ENCODE data around the gene CCDC116. TPM values are rescaled to one million over a fixed set of nuclear protein-coding genes. Genes with fewer than 3 reads are reported as not detected.

Gene CCDC116
- total RNA-seq, 2 donors from 2014 or later = 0.46 to 0.84 TPM

DNA sequence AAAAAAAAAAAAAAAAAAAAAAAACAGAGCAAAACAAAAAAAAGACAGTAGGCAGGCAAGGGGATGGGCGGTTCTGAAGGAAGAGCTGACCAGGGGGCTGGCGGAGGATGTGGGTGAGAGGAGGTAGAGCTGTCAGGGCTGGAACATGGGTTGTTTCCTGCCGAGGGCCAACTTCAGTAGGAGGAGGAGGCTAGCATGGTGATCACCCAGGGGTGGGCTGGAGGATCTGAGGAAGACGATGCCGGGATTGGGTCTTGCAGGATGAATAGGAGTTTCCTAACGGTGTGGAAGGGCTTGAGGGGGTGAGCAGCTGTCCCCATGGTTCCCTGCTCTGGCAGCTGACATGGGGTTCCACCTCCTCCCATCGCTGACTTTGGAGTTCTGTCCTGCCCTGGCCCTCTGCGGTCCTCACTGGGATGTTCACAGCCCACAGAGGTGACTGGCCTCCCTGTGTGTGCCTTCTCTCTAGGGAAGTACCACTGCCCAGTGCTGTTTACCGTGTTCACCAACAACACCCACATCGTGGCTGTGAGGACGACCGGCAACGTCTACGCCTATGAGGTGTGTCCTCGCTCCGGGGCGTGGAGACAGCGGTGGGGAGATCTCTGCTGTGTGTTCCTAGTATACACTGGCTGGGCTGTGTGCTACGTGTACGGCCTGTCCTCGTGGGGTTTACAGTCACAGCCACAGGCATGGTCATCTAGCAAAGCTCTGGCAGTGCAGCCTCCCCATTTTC lies 48.4 kb downstream of the CCDC116 start:
- Histone ChIP-seq H3K9ac (ENCODE audit: extremely low read depth, low read length, poor library complexity, severe bottlenecking) (no peak overlapping the region), H3K4me3 (ENCODE audit: low read length) (no peak overlapping the region), H3K36me3 (ENCODE audit: control insufficient read depth, insufficient read depth, low read length) (peaks cover 18% of the 10 kb centered on the region), H3K27ac (ENCODE audit: low read depth, low read length) (no peak overlapping the region), H3K27me3 (ENCODE audit: control insufficient read depth, insufficient read depth, low read length, poor library complexity, severe bottlenecking) (no peaks in the 10 kb centered on the region), H3K9me3 (ENCODE audit: control insufficient read depth, low read length) (no peaks in the 10 kb centered on the region), H3K4me1 (ENCODE audit: control insufficient read depth, insufficient read depth, low read length) (no peaks in the 10 kb centered on the region)
- TF ChIP-seq, protein P1, sequence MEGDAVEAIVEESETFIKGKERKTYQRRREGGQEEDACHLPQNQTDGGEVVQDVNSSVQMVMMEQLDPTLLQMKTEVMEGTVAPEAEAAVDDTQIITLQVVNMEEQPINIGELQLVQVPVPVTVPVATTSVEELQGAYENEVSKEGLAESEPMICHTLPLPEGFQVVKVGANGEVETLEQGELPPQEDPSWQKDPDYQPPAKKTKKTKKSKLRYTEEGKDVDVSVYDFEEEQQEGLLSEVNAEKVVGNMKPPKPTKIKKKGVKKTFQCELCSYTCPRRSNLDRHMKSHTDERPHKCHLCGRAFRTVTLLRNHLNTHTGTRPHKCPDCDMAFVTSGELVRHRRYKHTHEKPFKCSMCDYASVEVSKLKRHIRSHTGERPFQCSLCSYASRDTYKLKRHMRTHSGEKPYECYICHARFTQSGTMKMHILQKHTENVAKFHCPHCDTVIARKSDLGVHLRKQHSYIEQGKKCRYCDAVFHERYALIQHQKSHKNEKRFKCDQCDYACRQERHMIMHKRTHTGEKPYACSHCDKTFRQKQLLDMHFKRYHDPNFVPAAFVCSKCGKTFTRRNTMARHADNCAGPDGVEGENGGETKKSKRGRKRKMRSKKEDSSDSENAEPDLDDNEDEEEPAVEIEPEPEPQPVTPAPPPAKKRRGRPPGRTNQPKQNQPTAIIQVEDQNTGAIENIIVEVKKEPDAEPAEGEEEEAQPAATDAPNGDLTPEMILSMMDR (conservative IDR thresholded peaks at IDR 0.05) = no peak
- Mint-ChIP-seq H3K9me3 (peaks cover 23% of the 10 kb centered on the region), H3K4me1 (no peaks in the 10 kb centered on the region), H3K27me3 (ENCODE audit: insufficient read depth) (no peaks in the 10 kb centered on the region), H3K27ac (no peak overlapping the region), H3K36me3 (ENCODE audit: low read depth) (peaks cover 54% of the 10 kb centered on the region), H3K4me3 (no peak overlapping the region)
- DNase-seq = peak; percentile 36
- 96% methylated on average over 16 to 21 of the region's 21 CpGs for WGBS, 2 experiments (ENCODE audit: insufficient coverage in 1 of 2, insufficient read length in 1 of 2)

DNA sequence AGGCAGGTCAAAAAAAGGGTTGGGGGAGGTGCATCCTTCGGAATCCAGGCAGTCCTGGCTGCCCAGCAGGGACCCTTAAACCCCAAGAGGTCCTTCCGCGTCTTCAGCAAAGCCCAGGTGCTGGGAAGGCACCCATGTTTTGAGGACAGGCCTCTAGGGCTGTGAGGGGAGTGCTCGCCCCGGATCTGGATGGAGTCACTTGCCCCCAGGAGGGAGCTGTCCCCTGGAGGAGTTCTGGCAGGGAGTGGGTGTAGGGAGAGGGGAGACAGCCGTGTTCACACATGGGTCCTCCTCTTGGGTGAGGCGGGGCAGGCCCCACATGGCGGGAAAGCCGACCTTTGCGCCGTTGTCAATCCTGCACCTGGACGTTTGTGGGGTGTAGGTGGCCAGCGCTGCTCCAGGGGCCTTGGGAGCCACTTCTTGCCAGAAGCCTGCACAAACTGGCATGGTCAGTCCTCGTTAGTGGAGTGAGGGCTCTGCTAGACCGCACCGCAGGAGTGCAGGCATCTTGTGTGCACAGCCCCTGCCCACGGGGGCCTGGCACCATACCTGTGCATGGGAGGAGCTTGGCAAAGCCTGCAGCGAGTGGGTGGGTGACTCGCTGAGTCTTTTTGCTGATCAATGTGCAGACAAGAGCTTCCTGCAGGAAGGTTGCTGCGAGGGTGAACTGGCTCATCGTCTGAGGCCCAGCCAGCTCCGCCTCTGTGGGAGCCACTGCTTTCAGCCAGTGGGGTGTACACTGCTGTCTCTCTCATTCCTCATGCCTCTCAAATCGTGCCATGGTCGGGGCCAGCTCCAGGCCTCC lies 49.2 kb downstream of the CCDC116 start:
- Histone ChIP-seq H3K27ac (ENCODE audit: low read depth, low read length) (no peak overlapping the region), H3K4me1 (ENCODE audit: control insufficient read depth, insufficient read depth, low read length) (no peaks in the 10 kb centered on the region), H3K27me3 (ENCODE audit: control insufficient read depth, insufficient read depth, low read length, poor library complexity, severe bottlenecking) (no peaks in the 10 kb centered on the region), H3K4me3 (ENCODE audit: low read length) (no peak overlapping the region), H3K36me3 (ENCODE audit: control insufficient read depth, insufficient read depth, low read length) (peaks cover 16% of the 10 kb centered on the region), H3K9me3 (ENCODE audit: control insufficient read depth, low read length) (no peaks in the 10 kb centered on the region), H3K9ac (ENCODE audit: extremely low read depth, low read length, poor library complexity, severe bottlenecking) (no peak overlapping the region)
- peaks cover 46% of the 10 kb centered on the region for H3K36me3 Mint-ChIP-seq (ENCODE audit: low read depth)
- TF ChIP-seq, protein P1 (conservative IDR thresholded peaks at IDR 0.05) = no peak
- WGBS, 2 experiments (ENCODE audit: insufficient coverage in 1 of 2, insufficient read length in 1 of 2) = 94 to 96% methylated on average over 17 to 24 of the region's 24 CpGs
- DNase-seq = peak; percentile 32
- H3K4me1 Mint-ChIP-seq = no peaks in the 10 kb centered on the region
- H3K9me3 Mint-ChIP-seq = peaks cover 17% of the 10 kb centered on the region
- H3K4me3 Mint-ChIP-seq = no peak overlapping the region
- H3K27me3 Mint-ChIP-seq (ENCODE audit: insufficient read depth) = no peaks in the 10 kb centered on the region
- H3K27ac Mint-ChIP-seq = no peak overlapping the region

DNA sequence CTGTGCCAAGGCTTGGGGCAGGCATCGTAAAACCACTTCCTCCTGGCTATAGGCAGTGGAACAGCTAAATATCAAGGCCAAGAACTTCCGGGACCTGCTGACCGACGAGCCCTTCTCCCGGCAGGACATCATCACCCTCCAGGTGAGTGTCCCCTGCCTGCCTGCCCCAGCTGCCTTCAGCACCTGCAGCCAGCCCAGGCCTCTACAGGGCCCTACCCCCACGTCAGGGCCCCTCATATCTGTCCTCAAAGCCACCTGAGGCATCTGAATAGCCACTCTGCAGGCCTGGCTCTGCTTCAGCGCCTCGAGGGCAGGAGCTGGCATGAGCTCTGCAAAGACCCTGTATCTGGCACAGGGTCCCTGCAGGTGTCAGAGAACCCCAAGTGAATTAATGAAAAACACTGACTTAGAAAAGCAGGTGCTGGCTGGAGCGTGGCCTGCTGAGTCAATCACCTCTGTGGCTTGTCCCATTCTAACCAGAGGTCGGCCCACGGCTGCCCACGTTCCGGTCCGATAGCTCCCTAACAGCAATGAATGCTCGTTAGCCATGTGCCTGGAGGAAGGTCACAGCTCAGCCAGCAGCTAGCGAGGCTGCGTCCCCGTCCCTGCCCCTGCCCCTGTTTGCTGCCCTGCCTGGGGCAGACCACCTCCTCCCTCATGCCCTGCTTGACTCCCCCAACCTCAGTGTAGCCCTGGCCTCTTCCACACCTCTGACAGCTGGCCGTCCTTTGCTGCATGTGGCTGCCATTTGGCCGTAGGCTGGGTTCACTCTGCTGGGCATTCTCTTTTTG lies 50.0 kb downstream of the CCDC116 start:
- Histone ChIP-seq H3K27ac (ENCODE audit: low read depth, low read length) (no peak overlapping the region), H3K36me3 (ENCODE audit: control insufficient read depth, insufficient read depth, low read length) (peaks cover 16% of the 10 kb centered on the region), H3K9me3 (ENCODE audit: control insufficient read depth, low read length) (no peaks in the 10 kb centered on the region), H3K4me1 (ENCODE audit: control insufficient read depth, insufficient read depth, low read length) (no peaks in the 10 kb centered on the region), H3K4me3 (ENCODE audit: low read length) (no peak overlapping the region), H3K9ac (ENCODE audit: extremely low read depth, low read length, poor library complexity, severe bottlenecking) (no peak overlapping the region), H3K27me3 (ENCODE audit: control insufficient read depth, insufficient read depth, low read length, poor library complexity, severe bottlenecking) (no peaks in the 10 kb centered on the region)
- Mint-ChIP-seq H3K36me3 (ENCODE audit: low read depth) (peaks cover 40% of the 10 kb centered on the region), H3K9me3 (peaks cover 10% of the 10 kb centered on the region), H3K27ac (no peak overlapping the region), H3K4me3 (no peak overlapping the region), H3K4me1 (no peaks in the 10 kb centered on the region), H3K27me3 (ENCODE audit: insufficient read depth) (no peaks in the 10 kb centered on the region)
- WGBS, 2 experiments (ENCODE audit: insufficient coverage in 1 of 2, insufficient read length in 1 of 2) = 92 to 94% methylated on average over 9 to 20 of the region's 20 CpGs
- DNase-seq = peak; percentile 30
- TF ChIP-seq, protein P1 (conservative IDR thresholded peaks at IDR 0.05) = no peak
